Stimulated activated CD4-positive, alpha-beta T cell treated with anti-CD3 and anti-CD28 coated beads, Interleukin-1b, Interleukin-23, amount 100 ng/mL, for 1 hour (primary cell): ENCODE data around the gene SH3D21.
A peak's percentile ranks its signal among the peaks of the same experiment; 100 is the strongest.

Experiments used
- DNase-seq, 2 donors: peaks; one replicate each; pipeline ENCODE4 v3.0.0-alpha.2; 2020; ENCODE audit warnings: low read depth in 2 of 2

SH3D21 gene

DNA sequence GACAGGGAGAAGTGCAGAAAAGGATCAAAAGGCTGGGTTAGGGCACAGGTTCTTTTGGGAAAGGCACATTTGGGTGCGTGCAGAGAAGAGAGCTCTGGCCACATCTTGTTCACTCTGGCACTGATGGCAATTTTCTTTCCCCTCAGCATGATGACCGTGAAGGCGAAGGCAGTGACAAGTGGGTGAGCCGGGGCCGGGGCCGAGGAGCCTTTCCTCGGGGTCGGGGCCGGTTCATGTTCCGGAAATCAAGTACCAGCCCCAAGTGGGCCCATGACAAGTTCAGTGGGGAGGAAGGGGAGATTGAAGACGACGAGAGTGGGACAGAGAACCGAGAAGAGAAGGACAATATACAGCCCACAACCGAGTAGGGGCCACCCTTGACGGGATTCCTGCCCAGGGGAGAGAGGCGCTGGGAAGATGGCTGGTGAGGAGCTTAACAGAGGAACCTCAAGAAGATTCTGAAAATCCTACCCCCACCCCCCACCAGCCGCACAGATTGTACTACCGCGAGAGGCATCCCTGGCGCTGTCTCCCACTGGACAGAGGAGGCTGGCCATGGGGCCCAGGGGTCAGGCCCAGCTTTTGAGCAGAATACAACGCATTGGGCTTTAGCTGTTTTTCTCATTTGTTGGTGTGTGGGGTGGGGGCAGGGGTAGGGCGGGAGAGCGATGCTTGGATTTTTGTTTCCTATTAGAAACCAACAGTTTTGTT is 2.4 kb upstream of the SH3D21 start:
- DNase-seq: no peak

DNA sequence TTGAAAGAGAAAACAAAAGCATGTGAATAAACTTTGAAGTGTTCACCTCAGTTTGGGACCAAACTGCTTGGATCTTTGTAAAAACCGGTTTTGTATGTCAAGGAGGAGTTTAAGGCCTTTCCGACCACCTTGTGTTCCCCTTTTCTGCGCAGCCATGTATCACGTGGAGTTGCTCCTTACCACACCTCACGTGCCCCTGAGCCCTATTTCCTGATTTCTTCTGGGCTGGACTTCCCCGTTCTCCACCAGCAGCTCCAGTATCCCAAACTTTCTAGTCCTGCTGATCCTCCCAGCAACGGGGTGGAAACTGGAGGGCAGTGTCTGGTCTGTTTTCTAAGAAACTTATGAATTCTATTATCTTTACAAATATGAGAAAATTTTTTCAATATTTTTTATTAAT is 1.6 kb upstream of the SH3D21 start:
- DNase-seq: no peak

DNA sequence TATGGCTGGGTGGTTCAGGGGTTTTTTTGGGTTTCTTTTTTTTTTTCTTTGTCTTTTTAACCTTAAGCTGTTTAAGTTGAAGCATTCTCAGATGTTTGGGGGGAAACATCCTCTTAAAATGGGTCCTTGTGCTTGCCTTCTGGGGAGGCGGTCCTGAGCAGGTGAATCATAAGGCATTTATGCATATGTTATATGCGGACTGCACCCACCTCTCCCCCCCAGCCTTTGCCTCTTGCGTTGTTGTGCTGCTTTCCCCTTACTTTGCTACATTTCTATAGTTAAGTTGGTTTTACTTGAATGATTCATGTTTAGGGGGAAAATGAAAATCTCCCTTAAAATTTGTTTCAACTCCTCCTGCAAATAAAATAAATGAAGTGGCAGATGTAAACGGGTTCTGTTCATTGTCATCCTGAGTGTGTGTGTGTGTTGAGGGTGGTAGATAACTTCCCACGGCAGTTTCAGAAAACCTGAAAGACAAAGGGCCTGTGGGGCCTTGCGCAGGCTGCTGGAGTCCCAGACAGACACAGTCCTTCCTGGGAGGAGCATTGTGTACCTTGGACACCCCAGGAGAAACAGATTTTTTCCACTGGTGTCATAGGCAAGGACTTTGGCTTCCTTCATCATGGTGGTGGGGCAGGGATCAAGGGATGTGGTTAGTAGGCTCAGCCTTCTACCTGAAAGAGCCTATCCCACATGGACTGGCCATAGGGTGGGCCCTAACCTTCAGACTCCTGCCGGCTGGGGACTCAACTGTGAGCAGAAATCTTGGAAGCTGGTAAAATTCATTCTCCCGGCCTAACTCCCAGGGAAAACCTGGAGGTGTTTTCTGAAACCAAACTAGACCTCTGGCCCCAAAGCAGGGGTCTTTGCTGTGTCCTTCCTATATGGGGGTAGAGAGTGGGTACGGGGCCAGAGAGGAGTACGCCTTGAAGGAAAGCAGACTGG is 926 bp upstream of the SH3D21 start:
- DNase-seq: no peak

DNA sequence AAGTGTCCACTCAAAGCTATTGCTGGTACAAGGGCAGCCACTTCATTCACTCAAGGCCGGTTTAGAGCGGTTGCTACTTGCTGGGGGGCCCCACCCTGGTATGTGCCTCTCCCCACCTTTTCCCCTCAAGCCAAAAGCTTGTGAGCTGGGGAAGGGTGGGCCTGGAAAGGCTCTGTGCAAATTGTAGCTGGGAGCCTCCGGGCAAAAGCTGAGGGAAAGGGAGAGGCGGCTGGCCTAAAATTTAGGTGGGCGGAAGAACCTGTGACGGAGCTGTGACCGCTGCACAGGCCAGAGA is 306 bp upstream of the SH3D21 start:
- DNase-seq: no peak

DNA sequence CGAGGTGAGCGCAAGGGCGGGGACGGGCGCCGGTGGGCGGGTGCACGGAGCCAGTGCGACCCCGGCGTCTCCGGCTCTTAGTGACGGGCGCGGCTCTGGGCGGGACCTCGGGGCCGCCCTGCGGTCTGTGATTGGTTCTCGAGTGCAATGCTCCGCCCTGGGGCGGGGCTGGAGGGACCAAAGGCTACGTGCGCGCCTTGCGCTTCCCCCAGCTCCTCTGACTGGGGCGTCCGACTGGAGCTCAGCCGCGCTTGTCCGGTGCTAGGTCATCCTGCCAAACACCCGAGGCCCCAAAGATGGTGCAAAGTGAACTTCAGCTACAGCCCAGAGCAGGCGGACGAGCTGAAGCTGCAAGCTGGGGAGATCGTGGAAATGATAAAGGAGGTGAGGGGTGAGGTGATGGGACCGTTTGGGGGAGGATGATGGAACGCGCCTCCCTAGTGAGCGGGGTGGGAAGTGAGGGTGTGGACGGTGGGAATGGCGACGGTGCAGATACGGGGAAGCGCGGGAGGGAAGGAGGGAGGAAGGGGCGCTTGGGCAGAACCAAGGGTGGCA is 811 bp downstream of the SH3D21 start:
- DNase-seq: peak; percentile 77 to 89

DNA sequence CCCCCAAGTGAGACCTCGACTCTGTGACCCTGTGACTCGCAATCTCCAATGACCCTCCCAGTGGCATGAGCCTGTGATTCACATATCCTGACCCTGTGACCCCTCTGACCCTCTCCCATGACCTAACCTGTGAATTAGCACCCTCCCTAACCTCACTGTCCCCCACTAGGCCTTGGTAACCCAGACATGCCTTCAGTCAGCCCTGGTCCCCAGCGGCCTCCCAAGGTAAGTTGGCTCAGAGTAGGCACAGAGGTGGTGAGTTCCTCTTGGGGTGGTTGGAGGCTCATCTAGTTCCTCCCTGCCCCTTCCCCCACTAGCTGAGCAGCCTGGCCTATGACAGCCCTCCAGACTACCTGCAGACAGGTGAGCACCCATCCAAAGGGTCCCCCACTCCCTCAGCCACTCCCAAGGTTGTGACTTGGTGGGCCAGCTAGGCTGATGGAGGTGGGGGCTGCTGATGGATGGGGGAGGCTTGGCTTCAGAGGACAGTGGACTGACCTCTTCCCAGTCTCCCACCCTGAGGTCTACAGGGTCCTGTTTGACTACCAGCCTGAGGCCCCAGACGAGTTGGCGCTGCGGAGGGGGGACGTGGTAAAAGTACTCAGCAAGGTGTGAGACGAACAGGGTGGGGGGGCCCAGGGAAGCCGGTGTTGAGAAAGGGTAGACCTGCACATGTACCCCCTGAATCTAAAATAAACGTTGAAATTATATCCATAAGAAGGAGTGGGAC is 1.6 kb downstream of the SH3D21 start:
- DNase-seq: no peak

DNA sequence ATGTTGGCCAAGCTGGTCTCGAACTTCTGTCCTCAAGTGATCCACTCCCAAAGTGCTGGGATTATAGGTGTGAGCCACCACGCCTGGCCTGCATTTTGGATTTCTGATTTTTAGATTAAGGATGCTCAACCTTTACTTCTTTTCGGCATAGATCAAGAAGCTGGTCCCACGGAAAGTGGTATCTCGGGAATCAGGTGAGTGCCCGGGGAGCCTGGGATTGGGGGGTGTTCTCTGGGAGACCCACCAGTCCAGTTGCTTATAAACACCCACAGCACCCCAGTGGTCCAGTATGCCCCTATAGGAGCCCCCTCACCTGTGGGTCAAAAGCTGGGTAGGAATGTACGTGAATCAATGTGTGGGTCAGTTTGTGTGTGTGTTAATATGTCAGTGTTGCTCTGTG is 3.2 kb downstream of the SH3D21 start:
- no peak for DNase-seq

DNA sequence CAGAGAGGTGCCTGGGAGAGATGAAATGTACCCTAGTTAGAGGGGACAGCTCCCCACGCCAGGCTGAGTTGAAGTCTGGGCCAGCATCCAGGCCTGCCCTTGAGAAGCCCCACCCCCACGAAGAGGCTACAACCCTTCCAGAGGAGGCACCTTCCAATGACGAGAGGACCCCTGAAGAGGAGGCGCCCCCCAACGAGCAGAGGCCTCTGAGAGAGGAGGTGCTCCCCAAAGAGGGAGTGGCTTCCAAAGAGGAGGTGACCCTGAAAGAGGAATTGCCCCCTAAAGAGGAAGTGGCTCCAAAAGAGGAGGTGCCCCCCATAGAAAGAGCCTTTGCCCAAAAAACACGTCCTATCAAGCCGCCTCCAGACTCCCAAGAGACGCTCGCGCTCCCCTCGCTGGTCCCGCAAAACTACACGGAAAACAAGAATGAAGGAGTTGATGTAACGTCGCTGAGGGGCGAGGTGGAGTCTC is 14.2 kb downstream of the SH3D21 start:
- DNase-seq: no peak

DNA sequence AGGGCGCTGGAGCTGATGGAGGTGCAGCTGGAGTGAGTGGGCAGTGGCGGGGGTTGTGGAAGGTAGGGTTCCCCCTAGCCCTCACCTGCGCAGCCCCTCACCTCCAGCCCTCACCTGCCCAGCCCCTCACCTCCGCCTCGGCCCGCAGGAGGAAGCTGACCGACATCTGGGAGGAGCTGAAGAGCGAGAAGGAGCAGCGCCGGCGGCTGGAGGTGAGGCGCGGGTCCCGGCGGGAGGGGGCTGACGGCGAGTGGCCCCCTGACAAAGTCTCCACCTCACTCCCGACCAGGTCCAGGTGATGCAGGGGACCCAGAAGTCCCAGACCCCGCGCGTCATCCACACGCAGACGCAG is 14.6 kb downstream of the SH3D21 start:
- DNase-seq: no peak

DNA sequence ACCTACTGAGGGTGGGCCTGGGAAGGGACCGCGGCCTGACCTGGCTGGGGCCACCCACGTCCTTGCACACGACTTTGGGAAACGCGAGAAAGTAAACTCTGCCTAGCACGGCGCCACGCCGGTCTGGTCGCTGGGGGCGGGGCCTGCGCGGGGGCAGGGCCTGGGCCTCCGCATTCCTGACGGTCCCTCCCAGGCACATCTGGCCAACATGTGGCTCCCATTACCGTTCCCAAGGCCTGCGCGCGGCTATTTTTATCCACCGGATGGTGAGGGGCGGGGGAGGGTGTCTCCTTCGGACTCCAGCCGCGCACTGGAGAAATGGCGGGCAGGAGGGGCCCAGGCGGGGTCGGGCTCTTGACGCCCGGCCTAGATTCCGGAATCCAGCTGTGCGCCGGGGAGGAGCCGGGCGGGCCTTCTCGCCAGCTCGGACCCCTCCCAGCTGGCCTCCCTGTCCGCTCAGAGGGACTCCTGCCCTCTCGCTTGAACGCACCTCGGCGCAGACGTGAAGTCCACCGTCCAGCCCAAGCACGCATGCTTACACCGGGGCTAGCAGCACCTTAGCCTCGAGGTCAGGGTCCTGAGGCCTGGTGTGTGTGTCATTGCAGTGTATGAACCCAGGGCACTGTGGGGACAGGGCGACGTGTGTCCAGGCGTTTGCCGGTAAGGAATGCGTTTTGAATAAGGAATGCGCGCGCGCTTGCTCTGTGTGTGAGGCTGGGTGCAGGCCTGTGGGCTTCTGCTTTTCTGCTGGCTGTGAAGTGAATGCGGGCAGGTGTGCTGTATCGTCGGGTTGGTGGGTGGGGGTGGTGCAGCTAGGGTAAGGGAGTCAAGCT is 15.2 kb downstream of the SH3D21 start:
- no peak for DNase-seq

DNA sequence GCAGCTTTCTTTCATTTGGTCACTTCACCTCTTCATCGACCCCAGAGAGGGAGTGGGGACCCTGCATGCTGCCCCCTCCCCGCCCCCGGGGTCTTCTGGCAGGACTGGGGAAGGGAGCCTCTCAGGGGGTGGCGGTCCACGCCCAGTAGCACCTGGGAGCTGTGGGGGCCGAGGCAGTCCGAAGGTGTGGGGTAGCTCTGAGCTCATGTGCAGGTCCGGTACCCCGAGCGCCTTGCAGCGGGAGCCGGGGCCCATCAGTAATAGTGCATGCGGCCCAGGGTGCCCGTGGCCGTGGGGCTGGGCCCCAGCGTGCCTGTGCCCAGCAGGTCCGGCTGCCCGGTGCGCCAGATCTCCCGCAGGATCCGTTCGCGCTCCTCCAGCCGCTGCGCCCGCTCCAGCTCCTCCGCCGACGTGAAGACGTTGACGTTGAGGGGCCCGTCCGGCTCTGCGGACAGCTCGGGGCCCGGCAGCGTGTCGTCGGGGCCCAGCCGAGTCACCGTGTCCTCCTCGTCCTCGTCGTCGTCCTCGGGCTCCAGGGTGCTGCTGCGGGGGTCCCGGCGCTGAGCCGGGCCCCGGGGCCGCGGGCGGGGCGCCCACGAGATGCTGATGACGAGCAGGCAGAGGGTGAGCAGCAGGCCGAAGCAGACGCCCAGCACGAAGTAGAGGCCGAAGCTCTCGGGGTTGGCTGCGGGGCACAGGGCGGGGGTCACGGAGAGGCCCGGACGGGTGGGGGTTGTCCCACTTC is 16.0 kb downstream of the SH3D21 start:
- no peak for DNase-seq

DNA sequence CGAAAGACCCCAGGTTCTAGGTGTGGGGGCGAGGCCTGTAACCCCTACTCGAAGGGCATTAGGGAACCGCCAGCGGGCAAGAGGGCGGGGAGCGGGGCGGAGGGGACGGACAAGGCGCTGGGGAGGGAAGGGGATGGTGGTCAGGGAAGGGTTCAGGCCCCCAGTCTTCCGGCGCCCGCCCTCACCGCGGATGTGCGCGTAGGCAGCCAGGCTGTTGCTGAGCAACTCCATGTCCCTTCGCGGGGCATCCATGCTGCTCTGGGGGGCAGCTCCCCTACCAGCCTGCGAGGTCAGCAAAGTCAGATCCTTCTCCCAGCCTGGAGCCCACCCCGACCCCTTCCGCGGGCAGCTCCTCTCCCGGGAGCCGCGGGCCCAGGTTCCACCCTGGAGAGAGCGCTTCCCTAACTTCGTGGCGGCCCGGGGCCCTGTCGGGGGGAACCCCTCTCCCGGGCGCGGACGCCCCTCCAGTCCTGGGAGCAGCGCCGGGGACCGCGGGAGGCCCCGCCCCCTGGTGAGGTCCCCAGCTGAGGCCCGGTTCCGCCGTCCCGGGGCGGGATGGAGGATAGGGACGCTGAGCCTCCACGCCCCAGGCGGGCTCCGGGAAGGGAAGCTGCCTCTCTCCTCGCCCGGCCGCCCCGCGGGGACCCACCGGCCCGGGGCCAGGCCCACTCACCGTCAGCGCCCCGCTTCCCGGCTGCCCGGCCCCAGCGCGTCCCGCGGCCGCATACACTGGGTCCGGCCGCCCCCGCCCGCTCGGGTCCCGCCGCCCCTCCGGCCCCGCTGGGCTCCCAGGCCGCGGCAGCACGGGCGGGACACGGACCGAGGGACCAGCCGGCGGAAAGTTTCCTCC is 16.8 kb downstream of the SH3D21 start:
- no peak for DNase-seq

DNA sequence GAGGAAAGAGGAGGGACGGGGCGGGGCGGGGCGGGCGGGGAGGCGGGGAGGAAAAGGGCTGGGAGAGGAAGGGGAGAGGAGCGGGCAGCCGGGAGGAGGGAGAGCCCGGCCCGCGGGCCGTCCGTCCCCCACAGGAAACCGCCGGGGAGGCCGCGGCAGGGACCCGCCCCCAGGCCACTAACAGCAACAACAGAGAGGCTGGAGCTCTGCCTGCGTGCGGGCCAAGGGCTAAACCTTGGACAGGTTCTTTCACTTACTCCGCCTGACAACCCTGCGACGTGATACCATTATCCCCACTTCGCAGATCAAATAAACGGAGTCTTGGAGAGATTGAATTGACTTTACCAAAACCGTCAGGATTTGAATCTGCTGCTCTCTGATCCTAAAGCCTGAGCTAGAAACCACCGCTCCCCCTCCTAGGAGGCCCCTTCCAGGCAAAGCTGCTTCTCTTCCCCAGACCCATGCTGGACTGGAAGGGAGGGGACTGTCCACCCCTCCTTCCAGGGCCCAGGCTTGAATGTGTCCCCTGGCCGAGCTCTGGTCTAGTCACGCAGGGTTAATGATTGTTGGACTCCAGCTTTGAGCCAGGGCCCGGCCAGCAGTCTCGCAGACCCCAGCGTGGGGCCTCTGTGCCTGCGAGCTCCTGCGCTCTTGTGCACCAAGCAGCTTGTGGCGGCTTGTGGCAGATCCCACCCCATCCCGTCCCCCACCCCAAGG is 17.6 kb downstream of the SH3D21 start, which contains the start of gene EVA1B:
EVA1B (minus strand) TSS at position 10 of the 717 bp plus-strand sequence. CDS start 608 bp downstream, outside the sequence.
- DNase-seq: no peak

DNA sequence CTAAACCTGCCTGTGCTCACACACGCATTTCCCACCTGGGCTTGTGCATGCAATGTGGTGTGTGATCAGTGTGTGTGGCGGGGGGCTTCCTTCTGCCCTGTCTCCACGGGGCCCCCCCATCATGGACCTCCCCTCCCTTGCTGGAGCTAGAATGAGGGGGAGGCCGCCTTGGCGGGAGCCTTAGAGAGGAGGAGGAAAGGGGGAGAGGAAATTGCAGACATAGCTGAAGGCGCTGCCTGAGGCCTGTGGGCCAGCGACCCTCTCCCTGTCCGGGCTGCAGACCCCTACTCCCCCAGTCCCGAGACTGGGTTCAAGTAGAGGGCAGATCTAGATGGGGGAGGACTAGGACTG is 18.2 kb downstream of the SH3D21 start:
- no peak for DNase-seq

DNA sequence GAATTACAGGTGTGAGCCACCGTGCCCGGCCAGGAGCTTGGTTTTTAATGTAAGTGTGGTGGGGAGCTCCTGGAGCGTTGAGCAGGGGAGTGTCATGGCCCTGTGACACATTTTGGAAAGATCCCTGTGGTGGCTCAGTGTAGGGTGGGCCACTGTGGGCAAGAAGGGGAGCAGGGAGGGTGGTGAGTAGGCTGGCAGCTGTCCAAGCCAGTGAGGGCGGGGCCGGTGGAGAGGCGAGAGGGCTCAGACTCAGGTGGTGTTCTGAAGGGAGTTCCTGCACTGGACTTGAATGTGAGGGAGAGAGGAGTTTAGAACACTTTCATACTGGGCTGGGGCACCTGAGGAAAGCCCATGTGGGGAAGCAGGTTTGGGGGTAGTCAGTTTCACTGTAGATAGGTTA is 20.3 kb downstream of the SH3D21 start:
- no peak for DNase-seq

DNA sequence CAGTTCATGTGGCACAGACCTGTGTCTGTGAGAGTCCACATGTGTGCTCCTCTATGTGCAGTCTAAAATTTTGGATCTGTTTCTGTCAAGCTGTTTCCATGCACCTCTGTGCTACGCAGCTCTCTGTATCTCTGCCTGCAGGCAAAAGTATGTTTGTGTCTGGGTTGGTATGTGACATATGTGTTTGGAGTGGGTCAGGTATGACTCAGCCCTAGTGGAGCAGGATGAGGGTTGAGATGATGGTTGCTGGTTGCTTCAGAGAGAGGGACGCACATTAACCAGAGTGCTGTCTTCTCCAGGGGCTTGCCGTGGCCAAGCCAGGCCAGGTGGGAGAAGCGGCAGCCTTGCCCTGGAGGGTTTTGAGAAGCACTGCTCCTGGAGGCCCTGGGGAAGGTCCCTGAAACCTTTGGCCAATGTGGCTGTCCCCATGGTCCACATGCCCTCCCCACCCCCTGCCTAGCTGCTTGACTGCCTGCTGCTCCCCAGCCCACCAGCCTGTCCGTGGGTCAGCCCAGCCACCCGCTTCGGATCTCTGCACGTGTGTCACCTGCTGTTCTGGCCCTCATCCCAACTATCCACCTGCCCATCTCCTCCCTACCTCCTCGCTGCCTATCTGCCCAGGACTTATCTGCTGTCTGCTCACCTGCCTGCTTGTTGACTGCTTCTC is 21.4 kb downstream of the SH3D21 start:
- no peak for DNase-seq

DNA sequence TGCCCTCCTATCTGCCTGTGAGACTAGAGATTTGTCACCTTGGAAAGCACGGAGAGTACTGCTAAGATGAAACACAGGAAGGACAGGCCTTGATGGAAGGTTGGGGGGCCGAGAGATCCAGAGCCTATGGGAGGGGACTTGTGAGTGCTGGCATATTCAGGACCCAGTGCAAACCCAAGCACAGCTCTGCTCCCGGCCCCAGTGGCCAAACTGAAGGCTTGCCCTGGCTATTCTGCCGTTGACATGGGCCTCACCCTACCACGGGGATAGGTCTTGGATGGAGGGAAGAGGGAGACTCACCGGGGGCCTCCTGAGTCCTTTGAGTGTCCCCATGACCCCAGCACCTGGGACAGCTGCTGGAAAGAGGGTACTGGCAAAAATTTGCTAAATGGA is 21.9 kb downstream of the SH3D21 start:
- DNase-seq: no peak

DNA sequence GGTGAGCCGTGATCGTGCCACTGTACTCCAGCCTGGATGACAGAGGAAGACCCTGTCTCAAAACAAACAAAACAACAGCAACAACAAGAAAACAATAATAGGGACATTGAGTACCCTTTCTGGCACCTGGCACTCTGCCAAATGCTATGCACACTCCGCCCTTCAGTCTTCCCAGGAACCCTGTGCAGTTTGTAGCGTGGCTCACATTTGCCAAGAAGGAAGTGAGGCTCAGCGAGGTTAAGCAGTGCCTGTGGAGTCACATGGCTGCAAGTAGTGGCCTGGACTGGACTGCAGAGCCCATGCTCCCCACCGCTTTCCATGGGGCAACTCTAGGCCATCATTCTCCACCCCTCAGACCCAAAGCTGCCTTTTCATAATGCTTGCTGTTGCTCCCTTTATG is 22.5 kb downstream of the SH3D21 start:
- DNase-seq: no peak

DNA sequence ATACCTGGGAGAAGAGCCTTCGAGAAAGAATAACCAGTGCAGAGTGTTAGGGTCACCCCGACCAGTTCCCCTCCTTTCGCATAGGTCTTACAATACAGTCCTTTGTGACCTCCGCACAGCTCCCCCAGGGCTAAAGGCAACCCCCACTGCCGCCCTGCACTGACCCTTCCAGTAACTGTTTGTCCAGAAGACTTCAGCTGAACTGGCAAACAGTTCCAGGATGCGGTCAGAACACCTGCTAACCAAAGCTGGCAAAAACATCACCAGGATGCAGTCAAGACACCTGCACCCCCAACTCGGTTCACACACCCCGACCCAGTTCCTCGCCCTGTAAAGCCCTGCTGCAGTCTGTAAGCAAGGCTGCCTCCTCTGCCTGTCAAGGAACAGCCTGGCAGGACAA is 23.6 kb downstream of the SH3D21 start:
- DNase-seq: no peak
